ENCODE results near the gene MYO1F.

DNA sequence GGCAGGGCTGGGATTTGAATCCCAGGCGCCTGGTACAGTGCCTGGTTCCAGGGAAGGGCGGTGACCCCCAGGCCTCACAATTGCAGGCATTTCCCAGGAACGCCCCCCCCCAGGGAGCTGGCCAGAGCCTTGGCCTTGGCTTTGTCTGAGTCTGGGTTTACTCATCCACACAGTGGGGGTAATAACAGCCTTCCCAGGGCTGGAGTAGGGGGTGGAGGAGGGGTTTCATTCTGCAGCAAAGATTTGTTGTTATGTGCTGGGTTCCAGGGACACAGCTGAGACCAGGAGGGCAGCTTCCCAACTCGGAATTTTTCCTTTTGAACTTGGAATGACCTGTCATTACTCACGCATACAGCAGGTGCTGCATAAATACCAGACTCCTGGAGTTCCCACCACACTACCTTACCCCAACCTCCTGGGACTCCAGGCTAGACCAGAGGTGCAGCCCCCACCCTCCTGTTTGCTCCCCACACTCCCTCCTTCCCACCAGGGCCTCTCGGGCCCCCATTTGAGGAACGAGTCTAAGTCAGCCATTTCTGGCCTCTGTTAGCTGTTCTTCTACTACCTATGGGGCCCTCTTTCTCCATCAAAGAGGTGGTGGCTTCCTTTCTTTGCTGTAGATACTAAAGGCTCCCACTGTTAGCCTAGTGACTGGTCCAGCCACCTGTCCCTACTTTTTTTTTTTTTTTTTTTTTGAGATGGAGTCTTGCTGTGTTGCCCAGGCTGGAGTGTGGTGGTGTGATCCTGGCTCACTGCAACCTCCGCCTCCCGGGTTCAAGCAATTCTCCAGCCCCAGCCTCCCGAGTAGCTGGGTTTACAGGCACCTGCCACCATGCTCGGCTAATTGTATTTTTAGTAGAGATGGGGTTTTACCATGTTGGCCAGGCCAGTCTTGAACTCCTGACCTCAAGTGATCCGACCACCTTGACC is 34.9 kb upstream of the MYO1F start:
- TF ChIP-seq, protein P1, sequence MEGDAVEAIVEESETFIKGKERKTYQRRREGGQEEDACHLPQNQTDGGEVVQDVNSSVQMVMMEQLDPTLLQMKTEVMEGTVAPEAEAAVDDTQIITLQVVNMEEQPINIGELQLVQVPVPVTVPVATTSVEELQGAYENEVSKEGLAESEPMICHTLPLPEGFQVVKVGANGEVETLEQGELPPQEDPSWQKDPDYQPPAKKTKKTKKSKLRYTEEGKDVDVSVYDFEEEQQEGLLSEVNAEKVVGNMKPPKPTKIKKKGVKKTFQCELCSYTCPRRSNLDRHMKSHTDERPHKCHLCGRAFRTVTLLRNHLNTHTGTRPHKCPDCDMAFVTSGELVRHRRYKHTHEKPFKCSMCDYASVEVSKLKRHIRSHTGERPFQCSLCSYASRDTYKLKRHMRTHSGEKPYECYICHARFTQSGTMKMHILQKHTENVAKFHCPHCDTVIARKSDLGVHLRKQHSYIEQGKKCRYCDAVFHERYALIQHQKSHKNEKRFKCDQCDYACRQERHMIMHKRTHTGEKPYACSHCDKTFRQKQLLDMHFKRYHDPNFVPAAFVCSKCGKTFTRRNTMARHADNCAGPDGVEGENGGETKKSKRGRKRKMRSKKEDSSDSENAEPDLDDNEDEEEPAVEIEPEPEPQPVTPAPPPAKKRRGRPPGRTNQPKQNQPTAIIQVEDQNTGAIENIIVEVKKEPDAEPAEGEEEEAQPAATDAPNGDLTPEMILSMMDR (IDR thresholded peaks at IDR 0.05): no peak
- TF ChIP-seq POLR2A (IDR thresholded peaks at IDR 0.05): no peak

Measured in tibial nerve (tissue), 3 donors.